NT2/D1 (cell line): ENCODE results near the gene TMEM263.

Experiments used
- SUZ12 ChIP-seq: IDR thresholded peaks from 2 replicates; pipeline ENCODE4 v1.6.1; 2011; ENCODE audit not compliant: insufficient read length, insufficient read depth; ENCODE audit errors: extremely low read depth
- YY1 ChIP-seq: IDR thresholded peaks from 2 replicates; pipeline ENCODE4 v1.6.1; 2011; ENCODE audit not compliant: insufficient read length, insufficient read depth
- ZNF274 ChIP-seq: IDR thresholded peaks from 2 replicates; pipeline ENCODE4 v1.6.1; 2011; ENCODE audit warnings: mild to moderate bottlenecking, low read depth, low read length

GRCh38 chr12:106913456-106913855, 42.3 kb upstream of the TMEM263 start:
- TF ChIP-seq YY1 (no peak), ZNF274 (no peak), SUZ12 (no peak)
